NK-92 treated with Interleukin-12 subunit alpha and Interleukin-12 subunit beta, amount 100 ng/mL, for 24 hours (cell line): ENCODE data around the gene PSMD11.
"Not testable (repeated sequence)": the region's sequence is repeated elsewhere in the genome, so short reads cannot be mapped to it uniquely, and the experiment has no call there.

Experiments used
- DNase-seq: peaks from one replicate; lab custom pipeline; 2025; lab: John Stamatoyannopoulos, UW

PSMD11 gene

GRCh38 chr17:32514606-32515005 lies 70.3 kb downstream of the PSMD11 start:
- DNase-seq, result no peak

GRCh38 chr17:32515677-32516383 lies 71.5 kb downstream of the PSMD11 start:
- no peak for DNase-seq

DNA sequence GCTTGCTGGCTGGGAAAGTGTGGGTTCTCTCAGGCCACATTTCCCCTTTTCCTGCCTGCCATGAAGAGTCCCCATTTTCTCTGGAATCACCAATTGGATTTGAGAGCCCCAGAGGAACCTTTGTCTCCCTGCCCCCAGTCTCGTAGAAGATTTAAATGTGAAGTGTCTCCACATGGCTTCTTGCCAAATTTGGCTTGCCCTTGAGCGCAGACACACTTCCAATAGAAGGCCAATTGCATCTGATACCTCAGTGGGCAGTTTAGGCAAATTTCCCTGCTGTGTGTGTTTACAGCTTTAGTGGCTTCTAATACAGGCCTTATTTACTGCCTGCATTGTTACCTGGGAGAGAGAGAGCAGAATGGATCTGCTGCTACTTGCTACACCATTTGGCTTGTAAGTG lies 72.1 kb downstream of the PSMD11 start:
- no peak for DNase-seq

DNA sequence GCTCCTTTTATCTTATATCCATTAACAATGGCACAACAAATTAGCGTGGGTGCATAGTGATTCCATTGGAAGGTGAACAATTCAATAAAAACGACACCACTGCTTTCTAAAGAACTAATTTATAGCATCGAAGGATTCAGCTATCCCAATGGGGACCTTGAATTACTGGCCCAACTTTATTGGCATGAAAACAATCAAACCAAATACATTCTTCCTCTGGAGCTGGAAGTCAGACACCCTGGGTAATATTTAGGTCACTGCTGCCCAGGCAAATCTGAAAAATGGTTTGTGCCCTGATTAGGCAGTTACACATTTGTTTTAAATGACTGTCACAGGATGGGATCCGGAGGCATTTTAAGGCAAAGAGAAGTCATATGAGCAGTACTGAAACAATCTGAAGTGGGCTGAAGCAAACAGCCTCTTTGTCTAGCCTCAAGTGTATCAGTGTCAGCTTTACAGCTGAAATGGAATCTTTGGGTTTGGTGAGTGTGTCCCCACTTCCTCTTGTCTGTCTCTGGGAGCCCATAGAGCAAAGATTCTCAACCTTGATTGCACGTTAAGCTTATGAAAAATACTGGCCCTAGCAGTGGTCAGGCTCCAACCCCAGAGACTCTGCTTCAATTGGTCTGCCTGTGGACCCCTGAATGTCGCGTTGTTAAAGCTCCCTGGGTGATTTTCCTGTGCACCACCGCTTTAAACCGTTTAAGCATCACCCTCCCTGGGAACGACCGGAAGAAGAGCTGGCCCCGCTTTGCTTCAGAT lies 72.8 kb downstream of the PSMD11 start:
- DNase-seq, result no peak

GRCh38 chr17:32517982-32518381 lies 73.7 kb downstream of the PSMD11 start:
- DNase-seq, result no peak

DNA sequence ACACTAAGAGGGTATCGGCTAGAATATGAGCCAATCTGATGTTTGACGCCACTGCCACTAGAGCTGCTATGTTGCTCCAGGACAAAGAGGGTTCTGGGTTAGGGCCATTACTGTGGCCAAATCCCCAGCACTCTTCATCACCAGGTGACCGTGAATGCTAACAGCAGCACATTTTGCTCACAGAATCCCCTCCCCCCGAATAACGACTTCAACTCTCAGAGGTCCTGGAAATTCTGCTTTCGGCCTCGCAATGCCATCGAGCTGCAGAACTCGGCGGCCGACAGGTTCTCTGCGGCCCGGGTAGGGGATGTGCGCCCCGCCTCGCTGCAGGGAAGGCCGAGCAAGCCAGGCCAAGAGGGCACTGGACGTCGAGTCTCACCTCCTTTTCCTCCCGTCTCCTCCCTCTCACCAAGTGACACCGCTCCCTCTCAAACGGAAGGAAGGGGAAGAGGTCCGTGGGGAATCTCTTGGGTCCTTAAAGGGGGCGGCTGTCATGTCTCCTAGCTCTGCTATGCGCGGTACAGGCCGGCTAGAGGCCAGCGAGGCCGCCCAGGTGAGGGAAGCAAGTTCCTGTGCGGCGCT lies 74.4 kb downstream of the PSMD11 start:
- DNase-seq, result no peak

DNA sequence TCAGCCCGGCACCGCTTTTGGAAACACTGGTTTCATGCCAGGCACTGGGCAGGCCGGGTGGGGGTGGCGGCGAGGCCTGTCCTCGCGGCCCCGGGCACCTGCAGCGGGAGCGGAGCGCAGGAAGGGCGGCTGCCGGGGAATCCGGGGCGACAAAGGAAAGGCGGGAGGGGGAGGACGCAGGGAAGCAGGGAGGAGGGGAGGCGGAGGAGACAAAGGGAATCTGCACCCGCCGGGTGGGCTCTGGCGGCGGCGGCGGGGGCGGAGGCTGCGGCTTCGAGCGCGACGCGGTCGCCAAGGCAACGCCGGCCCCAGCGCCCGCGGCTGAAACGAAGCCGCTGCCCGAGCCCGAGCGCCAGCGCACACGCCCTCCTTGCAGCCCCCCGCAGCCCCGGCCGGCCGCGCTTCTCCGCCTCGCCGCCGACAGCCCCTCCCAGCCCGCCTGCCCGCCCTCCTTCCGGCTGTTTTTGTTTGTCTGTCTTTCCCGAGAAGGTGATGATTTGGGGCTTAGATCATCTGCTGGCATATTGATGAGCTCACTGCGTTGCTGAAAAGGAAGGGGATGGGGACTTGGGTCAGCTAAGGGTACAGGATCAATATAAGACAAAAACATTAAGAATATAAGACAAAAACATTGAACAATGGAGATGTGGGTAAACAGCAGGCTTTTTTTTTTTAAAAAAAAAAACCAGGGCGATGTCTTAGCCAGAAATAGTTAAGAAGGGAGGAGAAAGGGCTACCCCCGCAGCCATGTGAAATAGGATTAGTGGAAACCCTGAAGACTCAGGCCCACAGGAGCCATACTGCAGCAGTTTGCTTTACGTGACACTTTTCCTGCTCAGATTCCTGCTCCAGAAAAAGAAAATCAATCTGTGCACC lies 75.2 kb downstream of the PSMD11 start:
- peak; percentile 82 for DNase-seq

GRCh38 chr17:32520104-32520701 lies 75.9 kb downstream of the PSMD11 start:
- peak; percentile 60 for DNase-seq

GRCh38 chr17:32520737-32521404 lies 76.6 kb downstream of the PSMD11 start:
- DNase-seq, result no peak

DNA sequence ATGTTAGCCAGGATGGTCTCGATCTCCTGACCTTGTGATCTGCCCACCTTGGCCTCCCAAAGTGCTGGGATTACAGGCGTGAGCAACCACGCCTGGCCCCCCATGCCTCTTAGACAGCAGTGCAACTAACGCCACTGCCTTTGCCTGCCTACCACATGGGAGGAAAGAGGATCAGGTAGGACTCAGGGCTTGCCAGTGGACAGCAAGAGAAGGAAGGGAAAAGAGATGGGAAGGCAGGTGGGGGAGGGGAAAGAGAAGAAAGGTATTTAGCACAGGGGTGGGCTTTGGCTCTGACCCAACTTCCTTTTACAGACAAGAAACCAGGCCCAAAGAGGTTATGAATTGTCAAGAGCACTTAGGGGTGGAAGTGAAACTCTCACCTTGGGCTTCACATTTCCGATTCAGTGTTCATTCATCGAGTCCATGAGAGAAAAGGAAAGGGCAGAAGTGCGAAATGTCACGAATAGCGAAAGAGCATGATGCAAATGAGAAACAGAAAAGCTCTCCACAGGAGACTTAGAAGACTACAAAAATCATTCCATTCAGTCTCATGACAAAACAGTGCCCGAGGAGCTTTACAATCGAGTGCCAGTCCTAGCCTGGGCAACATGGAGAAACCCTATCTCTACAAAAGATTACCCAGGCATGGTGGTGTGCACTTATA lies 78.8 kb downstream of the PSMD11 start:
- peak; percentile 55 for DNase-seq

DNA sequence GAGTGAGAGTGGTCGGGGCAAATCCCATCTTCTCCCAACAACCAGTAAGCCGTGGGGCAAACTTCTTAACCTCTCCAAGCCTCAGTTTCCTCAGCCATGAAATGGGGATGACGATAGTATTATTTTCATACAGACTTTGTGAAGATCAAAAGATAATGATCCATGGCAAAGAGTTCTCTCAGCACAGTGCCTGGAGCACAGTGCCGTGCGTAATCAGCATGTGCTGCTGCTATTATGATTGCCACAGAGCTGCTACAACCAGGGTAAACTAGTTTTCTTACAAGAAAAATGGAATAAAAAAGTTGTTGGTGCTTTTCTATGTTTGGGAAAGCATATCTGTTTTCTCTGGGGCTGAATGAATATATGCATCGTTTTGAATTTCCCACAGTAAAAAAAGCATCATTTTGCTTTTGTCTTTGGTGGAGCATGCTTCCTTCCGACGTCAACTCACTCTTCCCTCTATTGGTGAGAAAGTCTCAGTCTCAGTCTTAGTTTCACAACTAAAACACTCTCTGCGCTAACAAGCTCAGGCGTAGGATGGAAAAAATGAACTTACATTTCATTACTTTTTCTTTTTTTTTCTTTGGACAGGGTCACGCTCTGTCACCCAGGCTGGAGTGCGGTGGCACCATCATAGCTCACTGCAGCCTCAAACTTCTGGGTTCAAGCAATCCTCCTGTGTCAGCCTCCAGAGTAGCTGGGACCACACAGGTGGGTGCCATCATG lies 79.7 kb downstream of the PSMD11 start:
- DNase-seq, result peak; percentile 36

DNA sequence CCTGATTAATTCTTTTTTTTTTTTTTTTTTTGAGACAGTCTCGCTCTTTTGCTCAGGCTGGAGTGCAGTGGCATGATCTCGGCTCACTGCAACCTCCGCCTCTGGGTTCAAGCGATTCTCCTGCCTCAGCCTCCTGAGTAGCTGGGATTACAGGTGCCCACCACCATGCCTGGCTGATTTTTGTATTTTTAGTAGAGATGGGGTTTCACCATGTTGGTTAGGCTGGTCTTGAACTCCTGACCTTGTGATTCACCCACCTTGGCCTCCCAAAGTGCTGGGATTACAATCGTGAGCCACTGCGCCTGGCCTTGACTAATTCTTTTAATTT lies 80.2 kb downstream of the PSMD11 start:
- not testable (repeated sequence) for DNase-seq

DNA sequence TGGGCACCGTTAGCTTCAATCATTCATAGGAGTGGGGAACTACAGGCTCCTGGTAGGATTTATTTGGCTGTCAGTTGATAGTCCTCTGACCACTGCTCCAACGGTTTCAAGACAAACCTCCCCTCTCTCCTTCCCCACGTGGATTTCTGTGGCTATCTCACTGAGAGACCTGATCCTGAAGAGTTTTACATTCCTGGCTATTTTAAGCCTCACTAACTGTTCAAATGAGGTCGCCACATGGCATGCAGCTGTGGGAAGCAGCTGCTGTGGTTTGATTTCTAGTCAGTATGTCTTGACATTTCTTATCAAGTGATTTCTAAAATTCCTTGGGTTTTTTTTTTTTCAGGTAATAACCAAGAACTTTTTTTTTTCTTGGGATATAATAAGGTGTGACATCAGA lies 80.8 kb downstream of the PSMD11 start:
- no peak for DNase-seq

DNA sequence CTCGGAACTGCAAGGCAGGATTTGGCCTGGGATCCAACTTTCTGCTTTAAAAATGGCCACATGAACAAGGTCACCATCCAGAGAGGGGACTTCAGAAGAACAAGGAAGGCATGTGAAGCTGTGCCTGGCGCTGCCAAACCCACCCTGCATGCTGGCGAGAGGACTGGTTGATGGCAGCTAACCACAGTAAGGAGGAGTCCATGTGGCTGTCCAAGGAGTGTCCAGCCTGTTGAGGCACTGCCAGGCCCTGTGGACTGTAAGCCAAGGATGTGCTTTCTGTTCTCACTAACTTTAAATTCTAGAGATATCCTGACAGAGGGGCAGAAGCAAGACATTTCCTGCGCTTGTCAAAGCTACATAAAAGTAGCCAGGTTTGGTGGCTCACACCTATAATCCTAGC lies 82.8 kb downstream of the PSMD11 start:
- no peak for DNase-seq

DNA sequence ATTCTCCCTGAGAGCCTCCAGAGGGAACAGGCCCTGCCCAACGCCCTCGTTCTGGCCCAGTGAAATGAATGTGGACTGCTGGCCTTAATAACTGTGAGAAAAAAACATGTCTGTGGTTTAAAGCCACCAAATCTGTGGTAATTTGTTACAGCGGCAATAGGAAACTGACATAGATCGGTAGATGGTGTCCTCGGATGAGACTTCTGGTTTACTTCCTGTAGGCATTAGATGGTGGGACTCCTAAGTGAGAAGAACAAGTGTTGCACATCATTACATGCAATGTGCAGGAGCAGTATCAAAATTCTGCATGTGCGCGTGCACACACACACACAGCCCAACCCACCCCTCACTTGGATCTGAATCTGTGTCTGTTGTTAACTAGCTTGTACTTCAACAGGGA lies 84.5 kb downstream of the PSMD11 start:
- DNase-seq, result peak; percentile 21

GRCh38 chr17:32529604-32530003 lies 85.3 kb downstream of the PSMD11 start:
- DNase-seq, result no peak
